ENCODE data around the gene LIMCH1.

GRCh38 chr4:41678951-41679350 lies 141.0 kb downstream of the LIMCH1 start:
- TF ChIP-seq CTCF (IDR thresholded peaks at IDR 0.05 in 8 of 11, conservative IDR thresholded peaks at IDR 0.05 in 3 of 11) = no peak
- no peak for TF ChIP-seq POLR2A (IDR thresholded peaks at IDR 0.05)
